Measurements from ENCODE around the gene TAB2.

DNA sequence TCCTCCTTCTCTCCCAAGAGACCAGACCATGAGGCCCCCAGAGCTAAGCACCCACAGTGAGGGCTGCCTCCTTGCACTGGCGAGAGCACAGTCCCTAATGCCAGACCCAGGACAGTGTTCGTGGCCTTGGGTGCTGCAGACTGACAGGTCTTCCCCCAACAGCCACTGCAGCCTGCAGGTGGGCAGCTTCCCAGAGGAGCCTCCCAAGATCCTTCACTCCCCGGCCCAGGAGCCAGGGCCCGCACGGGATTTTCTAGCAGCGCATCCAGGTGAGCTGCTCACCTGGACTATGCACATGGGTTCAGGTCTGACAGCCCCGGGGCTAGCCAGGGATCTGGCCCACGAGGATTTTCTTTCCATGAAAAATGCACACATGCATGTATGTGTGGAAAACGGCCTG is 124.2 kb downstream of the TAB2 start:
- TF ChIP-seq, protein P1, sequence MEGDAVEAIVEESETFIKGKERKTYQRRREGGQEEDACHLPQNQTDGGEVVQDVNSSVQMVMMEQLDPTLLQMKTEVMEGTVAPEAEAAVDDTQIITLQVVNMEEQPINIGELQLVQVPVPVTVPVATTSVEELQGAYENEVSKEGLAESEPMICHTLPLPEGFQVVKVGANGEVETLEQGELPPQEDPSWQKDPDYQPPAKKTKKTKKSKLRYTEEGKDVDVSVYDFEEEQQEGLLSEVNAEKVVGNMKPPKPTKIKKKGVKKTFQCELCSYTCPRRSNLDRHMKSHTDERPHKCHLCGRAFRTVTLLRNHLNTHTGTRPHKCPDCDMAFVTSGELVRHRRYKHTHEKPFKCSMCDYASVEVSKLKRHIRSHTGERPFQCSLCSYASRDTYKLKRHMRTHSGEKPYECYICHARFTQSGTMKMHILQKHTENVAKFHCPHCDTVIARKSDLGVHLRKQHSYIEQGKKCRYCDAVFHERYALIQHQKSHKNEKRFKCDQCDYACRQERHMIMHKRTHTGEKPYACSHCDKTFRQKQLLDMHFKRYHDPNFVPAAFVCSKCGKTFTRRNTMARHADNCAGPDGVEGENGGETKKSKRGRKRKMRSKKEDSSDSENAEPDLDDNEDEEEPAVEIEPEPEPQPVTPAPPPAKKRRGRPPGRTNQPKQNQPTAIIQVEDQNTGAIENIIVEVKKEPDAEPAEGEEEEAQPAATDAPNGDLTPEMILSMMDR (IDR thresholded peaks at IDR 0.05), result no peak
- no peak for TF ChIP-seq POLR2A (IDR thresholded peaks at IDR 0.05)

All from uterus (tissue), 2 donors.